ENCODE results near the gene TRERF1. TPM values are rescaled to one million over a fixed set of nuclear protein-coding genes. Genes with fewer than 3 reads are reported as not detected.

TRERF1 gene
- total and polyA plus RNA-seq, 5 donors = 1.2 to 3.1 (median 2.1) TPM

DNA sequence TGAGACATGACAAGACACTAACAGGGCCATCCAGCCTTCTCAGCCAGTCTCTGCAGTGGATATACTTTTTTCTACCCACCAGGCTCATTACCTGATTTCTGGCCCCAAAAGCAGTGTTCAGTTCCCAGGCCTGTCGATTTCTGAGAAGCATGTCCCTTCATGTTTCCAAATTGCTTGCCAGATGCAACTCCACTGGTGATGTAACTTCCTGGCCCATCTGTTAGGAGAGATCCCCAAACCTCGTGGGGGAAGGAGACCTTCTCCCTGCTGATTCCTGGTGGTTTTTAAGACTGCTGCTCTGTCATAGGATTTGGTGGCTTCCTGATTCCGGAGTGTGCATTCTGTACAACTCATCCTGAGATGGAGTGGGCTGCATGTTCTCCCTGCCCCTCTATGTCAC is 202.4 kb downstream of the TRERF1 start:
- no peak for ATAC-seq
- no peaks in the 10 kb centered on the region for H3K27me3 ChIP-seq (ENCODE audit: control insufficient read depth, insufficient read depth)
- no peak overlapping the region for H3K27ac ChIP-seq (ENCODE audit: low read length)
- peaks cover 4% of the 10 kb centered on the region for H3K4me1 ChIP-seq (ENCODE audit: control insufficient read depth, insufficient read depth, low read length)
- 49% methylated on average over 3 of the region's 3 CpGs for WGBS
- no peak overlapping the region for H3K4me3 ChIP-seq (ENCODE audit: low read length)
- intact Hi-C loops (cut with DNase I) = loop anchor here in 1 of 4 donors (10.0 kb wide), 1 partner anchor 286 kb away; no protein-coding TSS in a partner anchor
- DNase-seq = no peak
- no peaks in the 10 kb centered on the region for H3K9me3 ChIP-seq (ENCODE audit: control insufficient read depth, low read length)

DNA sequence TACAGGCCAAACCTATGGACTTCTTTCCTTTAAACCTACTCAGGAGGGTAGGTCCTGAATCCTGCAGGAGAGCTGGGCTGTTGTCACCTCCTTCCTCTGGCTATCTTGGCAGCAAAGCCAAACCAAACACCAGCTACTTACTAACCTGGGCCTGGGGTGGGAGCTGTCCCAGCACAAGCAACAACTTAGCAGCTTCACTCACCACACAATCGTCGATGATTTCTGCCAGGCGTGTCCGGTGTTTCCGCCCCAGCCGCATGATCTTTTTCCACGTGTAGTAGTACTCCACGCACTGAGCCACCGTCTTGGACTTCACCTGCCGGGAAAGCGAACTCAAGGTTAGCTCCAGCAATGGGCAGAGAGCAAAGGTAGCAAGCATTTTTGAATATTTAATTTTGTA is 208.7 kb downstream of the TRERF1 start:
- no peak overlapping the region for H3K27ac ChIP-seq (ENCODE audit: low read length)
- no peak overlapping the region for H3K4me3 ChIP-seq (ENCODE audit: low read length)
- intact Hi-C loops (cut with DNase I) = loop anchor here in 1 of 4 donors (10.0 kb wide), 1 partner anchor 292 kb away; no protein-coding TSS in a partner anchor
- ATAC-seq (peak in 1 of 2 donors; percentile 41), DNase-seq (peak in 2 of 3 donors; percentile 64 to 79)
- 88% methylated on average over 11 of the region's 11 CpGs for WGBS
- H3K4me1 ChIP-seq (ENCODE audit: control insufficient read depth, insufficient read depth, low read length) = no peaks in the 10 kb centered on the region
- H3K9me3 ChIP-seq (ENCODE audit: control insufficient read depth, low read length) = no peaks in the 10 kb centered on the region
- no peaks in the 10 kb centered on the region for H3K27me3 ChIP-seq (ENCODE audit: control insufficient read depth, insufficient read depth)

DNA sequence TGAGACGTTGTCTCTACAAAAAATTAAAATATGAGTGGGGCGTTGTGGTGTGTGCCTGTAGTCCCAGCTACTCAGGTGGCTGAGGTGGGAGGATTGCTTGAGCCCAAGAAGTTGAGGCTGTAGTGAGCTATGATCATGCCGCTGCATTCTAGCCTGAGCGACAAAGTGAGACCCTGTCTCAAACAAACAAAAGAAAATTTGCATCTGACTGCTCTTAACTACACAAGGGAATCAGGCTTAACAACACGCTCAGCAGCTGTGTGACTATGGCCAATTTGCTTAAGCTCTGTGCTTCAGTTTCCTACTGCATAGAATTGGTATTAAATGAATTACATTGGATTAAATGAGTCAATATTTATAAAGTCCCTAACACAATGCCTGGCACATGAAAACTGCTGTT is 209.8 kb downstream of the TRERF1 start:
- intact Hi-C loops (cut with DNase I) = loop anchor here in 1 of 4 donors (10.0 kb wide), 1 partner anchor 293 kb away; no protein-coding TSS in a partner anchor
- H3K27ac ChIP-seq (ENCODE audit: low read length) = no peak overlapping the region
- no peak overlapping the region for H3K4me3 ChIP-seq (ENCODE audit: low read length)
- ATAC-seq (no peak), DNase-seq (no peak)
- no peaks in the 10 kb centered on the region for H3K27me3 ChIP-seq (ENCODE audit: control insufficient read depth, insufficient read depth)
- H3K4me1 ChIP-seq (ENCODE audit: control insufficient read depth, insufficient read depth, low read length) = no peaks in the 10 kb centered on the region
- WGBS = 92% methylated on average over 5 of the region's 5 CpGs
- no peaks in the 10 kb centered on the region for H3K9me3 ChIP-seq (ENCODE audit: control insufficient read depth, low read length)

DNA sequence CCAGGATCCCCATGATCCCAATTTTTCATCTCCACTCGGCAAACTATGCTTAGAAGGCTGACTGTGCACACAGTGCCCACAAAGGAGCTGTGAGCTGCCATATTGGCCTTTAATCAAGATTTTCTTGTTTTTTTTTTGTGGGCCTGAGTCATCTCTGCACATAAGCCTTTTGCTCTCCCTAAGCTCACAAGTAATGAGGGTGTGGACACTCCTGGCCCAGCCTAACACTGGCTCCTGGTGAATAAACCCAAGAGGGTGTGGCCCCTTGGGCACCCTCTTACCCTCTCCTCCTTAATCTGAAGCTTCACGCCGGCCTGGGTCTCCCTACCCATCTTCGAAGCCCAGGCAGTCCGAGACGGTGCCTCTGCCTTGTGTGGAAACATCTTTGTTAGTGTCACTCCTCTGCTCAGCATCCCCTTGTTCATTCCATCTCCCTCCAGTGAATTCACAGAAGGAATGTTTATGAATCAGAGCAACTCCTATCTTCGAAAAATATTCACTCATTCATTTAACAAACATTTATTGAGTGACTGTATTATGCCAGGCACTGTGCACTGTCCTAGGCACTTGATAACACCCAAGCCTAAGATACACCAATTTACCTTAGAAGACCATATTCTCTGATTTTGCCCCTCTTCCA is 211.9 kb downstream of the TRERF1 start:
- Histone ChIP-seq H3K9me3 (ENCODE audit: control insufficient read depth, low read length) (no peaks in the 10 kb centered on the region), H3K4me1 (ENCODE audit: control insufficient read depth, insufficient read depth, low read length) (no peaks in the 10 kb centered on the region), H3K4me3 (ENCODE audit: low read length) (no peak overlapping the region), H3K27ac (ENCODE audit: low read length) (no peak overlapping the region), H3K27me3 (ENCODE audit: control insufficient read depth, insufficient read depth) (no peaks in the 10 kb centered on the region)
- ATAC-seq (peak; percentile 31 to 45), DNase-seq (no peak)
- 87% methylated on average over 7 of the region's 7 CpGs for WGBS
- intact Hi-C loops (cut with DNase I) = loop anchor here in 1 of 4 donors (10.0 kb wide), 1 partner anchor 295 kb away; no protein-coding TSS in a partner anchor

DNA sequence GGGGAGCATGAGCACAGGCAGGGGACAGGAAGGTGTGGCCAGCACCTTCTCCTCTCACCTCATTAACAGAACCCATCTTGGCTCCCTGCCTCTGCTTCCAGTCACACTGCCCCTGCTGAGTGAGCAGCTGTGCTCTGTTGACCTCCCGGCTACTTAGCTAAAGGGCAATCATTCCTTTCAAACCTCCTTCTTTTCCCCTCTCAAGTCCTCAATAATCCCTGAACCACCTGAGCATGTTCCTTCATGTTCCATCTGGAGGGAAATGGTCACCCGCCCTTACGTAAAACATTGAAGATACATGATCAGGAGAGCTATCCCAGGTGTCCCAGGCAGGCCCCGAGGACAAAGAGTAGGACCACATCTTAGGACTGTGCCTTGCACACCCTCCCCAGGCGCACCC is 212.4 kb downstream of the TRERF1 start:
- intact Hi-C loops (cut with DNase I) = no loop called here
- H3K4me1 ChIP-seq (ENCODE audit: control insufficient read depth, insufficient read depth, low read length) = no peaks in the 10 kb centered on the region
- no peak overlapping the region for H3K4me3 ChIP-seq (ENCODE audit: low read length)
- ATAC-seq (peak; percentile 24 to 30), DNase-seq (no peak)
- H3K27me3 ChIP-seq (ENCODE audit: control insufficient read depth, insufficient read depth) = no peaks in the 10 kb centered on the region
- 91% methylated on average over 5 of the region's 5 CpGs for WGBS
- H3K9me3 ChIP-seq (ENCODE audit: control insufficient read depth, low read length) = no peaks in the 10 kb centered on the region
- H3K27ac ChIP-seq (ENCODE audit: low read length) = no peak overlapping the region

DNA sequence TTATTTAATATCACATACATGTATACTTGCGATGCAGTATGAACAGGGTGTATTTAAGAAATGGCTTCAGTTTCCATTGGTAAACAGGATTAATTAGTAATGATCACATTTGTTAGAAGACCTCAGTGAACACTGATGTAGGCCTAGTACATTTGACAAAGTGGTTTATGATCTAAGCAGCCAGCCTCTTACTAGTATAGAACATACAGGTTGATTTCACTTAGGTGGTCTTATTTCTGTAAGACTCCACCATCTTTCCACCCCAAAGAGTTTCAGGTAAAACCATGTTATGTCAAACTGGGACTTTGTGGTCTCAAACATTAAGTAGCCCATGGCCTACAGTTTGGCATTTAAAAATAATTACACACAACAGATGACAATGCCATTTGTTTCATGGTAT is 213.9 kb downstream of the TRERF1 start:
- Histone ChIP-seq H3K27me3 (ENCODE audit: control insufficient read depth, insufficient read depth) (no peaks in the 10 kb centered on the region), H3K27ac (ENCODE audit: low read length) (no peak overlapping the region), H3K9me3 (ENCODE audit: control insufficient read depth, low read length) (no peaks in the 10 kb centered on the region), H3K4me3 (ENCODE audit: low read length) (no peak overlapping the region), H3K4me1 (ENCODE audit: control insufficient read depth, insufficient read depth, low read length) (no peaks in the 10 kb centered on the region)
- WGBS = 96% methylated on average over 1 of the region's 1 CpG
- intact Hi-C loops (cut with DNase I) = no loop called here
- DNase-seq = no peak
- no peak for ATAC-seq

DNA sequence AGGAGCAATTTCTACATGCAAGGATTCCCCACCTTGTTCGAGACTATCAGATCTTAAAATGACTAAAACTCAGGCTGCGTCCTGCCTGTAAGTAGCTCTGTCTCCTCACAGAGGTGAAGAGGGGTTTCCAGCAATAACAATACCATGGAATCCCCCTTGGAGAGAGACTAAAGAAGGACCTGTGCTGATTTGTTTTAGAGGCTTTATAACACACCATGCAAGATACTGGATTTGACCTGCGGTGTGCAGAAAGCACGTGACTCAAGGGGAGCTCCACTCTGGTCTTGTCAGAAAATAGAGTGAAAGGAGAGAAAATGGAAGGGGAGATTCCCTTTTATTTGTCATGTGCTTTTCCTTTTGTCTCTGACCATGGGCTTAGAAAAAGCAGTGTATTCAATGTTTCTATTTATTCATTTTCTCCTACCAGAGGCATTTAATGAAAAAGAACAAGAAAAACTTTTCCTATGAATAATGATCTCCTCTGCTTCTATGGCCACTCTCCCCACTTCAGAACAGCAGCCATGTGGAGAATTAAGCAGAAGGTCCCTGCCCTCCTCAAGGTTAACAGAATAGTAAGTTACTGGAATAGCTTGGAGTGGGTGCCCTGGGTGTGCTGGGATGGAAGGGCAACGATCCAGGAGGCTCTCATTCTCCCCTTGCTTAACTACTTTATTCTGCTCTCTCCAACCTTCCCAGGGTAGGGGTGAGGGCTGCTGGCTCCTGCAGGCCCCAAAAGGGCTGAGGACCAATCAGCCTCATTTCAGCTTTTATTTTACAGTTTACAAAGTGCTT is 214.8 kb downstream of the TRERF1 start:
- H3K4me1 ChIP-seq (ENCODE audit: control insufficient read depth, insufficient read depth, low read length) = no peaks in the 10 kb centered on the region
- ATAC-seq (peak in 1 of 2 donors; percentile 43), DNase-seq (no peak)
- H3K4me3 ChIP-seq (ENCODE audit: low read length) = no peak overlapping the region
- 80% methylated on average over 5 of the region's 5 CpGs for WGBS
- intact Hi-C loops (cut with DNase I) = no loop called here
- no peak overlapping the region for H3K27ac ChIP-seq (ENCODE audit: low read length)
- no peaks in the 10 kb centered on the region for H3K9me3 ChIP-seq (ENCODE audit: control insufficient read depth, low read length)
- H3K27me3 ChIP-seq (ENCODE audit: control insufficient read depth, insufficient read depth) = no peaks in the 10 kb centered on the region

DNA sequence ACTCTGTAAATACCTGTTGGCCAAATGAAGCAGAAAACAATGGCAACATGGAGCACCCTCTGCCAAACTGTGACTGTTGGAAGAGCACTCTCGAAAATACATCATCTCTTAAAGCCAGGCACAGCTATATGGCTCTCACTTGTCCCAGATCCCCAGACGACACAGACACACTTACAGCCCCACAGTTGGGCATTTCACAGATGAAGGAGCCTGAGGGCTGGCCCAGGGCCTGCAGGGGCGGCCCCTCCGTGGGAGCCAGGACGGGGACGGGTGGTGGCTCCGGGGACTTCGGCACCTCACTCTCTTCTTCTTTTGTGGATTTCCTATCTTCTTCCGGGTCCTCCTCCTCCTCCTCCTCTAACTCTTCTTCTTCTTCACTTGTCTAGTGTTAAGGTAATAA is 215.7 kb downstream of the TRERF1 start:
- Histone ChIP-seq H3K27ac (ENCODE audit: low read length) (no peak overlapping the region), H3K27me3 (ENCODE audit: control insufficient read depth, insufficient read depth) (no peaks in the 10 kb centered on the region), H3K4me3 (ENCODE audit: low read length) (no peak overlapping the region), H3K4me1 (ENCODE audit: control insufficient read depth, insufficient read depth, low read length) (no peaks in the 10 kb centered on the region), H3K9me3 (ENCODE audit: control insufficient read depth, low read length) (no peaks in the 10 kb centered on the region)
- no peak for DNase-seq
- WGBS = 84% methylated on average over 9 of the region's 9 CpGs
- intact Hi-C loops (cut with DNase I) = no loop called here
- ATAC-seq = no peak

DNA sequence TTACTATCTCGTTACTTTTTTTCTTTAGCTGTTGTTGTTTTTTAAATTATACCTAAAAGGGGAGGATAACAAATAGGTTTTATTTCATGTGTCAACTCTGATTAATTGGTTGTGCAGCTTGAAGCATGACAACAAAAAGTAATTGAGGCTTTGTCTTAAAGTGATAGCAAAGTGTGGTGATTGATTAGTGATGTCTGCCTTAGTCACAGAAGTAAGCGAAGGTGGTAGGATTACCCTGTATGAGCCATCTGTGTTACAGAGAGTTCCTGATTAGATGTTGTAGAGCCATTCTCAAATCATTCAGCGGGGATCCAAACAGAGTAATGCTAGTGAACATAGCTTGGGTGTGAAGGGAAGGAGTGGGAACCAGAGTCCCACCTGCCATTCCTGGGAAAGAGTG is 219.7 kb downstream of the TRERF1 start:
- DNase-seq (no peak), ATAC-seq (no peak)
- no peak overlapping the region for H3K27ac ChIP-seq (ENCODE audit: low read length)
- H3K4me3 ChIP-seq (ENCODE audit: low read length) = no peak overlapping the region
- no peaks in the 10 kb centered on the region for H3K4me1 ChIP-seq (ENCODE audit: control insufficient read depth, insufficient read depth, low read length)
- intact Hi-C loops (cut with DNase I) = no loop called here
- WGBS = 96% methylated on average over 3 of the region's 3 CpGs
- H3K9me3 ChIP-seq (ENCODE audit: control insufficient read depth, low read length) = no peaks in the 10 kb centered on the region
- H3K27me3 ChIP-seq (ENCODE audit: control insufficient read depth, insufficient read depth) = no peaks in the 10 kb centered on the region

DNA sequence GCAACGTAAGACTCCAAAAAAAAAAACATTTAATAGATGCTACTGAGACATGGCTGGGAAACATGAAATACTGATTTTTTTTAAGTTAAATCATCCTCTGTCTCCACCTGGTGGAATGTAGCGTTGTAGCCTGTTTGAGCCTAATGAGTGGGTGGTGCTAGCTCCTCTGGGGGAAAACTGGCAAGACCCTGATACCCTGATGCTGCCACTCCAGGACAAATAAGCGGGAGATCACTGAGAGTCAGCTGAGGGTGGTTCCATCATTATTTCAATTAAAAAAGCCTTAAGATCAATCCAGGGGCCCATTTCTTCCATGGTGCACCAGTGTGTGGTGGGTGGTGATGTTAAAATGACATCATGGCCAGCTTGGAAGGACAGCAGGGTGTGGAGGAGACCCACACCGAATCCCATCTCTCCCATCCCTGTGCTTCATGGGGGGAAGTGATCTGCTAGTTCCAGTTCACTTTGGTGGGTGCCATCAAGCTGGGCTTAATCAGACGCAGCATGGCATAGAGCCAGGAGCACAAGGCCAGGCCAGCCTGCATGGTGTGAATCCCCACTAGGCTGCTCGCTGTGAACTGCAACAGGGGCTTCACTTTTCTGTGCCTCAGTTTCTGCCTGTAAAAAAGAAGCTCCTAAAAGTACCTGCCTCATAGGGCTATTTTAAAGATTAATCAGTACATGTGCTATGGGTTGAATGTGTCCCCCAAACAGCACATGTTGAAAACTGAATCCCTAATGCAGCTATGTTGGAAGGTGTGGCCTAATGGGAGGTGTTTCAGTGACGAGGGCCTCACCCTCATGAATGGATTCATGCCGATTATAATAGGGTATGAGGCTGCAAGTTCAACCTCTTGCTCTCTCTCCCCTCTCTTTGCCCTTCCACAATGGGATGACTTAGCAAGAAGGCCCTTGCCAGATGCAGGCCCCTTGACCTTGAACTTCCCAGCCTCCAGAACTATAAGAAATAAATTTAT is 221.1 kb downstream of the TRERF1 start:
- H3K9me3 ChIP-seq (ENCODE audit: control insufficient read depth, low read length) = no peaks in the 10 kb centered on the region
- no peak overlapping the region for H3K27ac ChIP-seq (ENCODE audit: low read length)
- 74% methylated on average over 8 of the region's 8 CpGs for WGBS
- no peaks in the 10 kb centered on the region for H3K4me1 ChIP-seq (ENCODE audit: control insufficient read depth, insufficient read depth, low read length)
- H3K27me3 ChIP-seq (ENCODE audit: control insufficient read depth, insufficient read depth) = no peaks in the 10 kb centered on the region
- H3K4me3 ChIP-seq (ENCODE audit: low read length) = no peak overlapping the region
- DNase-seq = peak in 1 of 3 donors; percentile 65
- ATAC-seq = no peak
- intact Hi-C loops (cut with DNase I) = no loop called here
